T-helper 2 cell (primary cell): ENCODE measurements around the gene ZFP92.

Experiments
- DNase-seq, 5 experiments: peaks; one replicate each; pipeline versions ENCODE4 v3.0.0 to v3.0.0-alpha.2; 2012 to 2022

Gene ZFP92

DNA sequence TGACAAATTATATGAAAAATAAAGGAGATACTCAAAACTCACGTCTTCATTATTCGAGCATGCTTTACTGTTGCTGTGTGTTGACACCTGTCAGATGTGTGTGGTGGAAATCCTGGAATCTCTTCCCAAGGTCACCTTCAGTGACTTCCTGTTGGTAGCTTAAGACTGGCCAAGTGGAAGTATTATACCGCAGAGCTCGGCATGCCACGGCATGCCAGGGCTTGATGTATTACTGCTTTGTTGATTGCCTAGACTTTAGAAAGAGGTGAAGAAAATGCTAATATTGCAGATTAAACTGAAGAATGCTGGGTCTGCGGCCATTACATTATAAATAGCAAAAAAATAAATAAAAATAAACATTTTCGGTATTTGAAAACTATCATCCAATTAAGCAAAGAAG, 30.0 kb downstream of the ZFP92 start:
- DNase-seq, result no peak

GRCh38 chrX:153441981-153442380, 30.7 kb downstream of the ZFP92 start:
- no peak for DNase-seq

DNA sequence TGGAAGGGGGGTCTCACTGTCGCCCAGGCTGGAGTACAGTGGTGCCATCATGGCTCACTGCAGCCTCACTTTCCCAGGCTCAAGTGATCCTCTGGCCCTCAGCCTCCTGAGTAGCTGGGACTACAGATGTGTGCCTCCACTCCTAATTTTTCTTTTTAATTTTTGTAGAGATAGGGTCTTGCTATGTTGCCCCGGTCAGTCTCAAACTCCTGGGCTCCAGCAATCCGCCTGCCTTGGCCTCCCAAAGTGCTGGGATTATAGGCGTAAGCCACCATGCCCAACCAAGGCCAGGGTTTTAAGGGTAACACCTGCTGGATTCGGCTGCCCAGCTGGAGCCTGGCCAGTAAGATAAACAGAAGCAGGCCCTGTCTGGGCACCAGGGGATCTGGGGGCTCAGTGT, 31.2 kb downstream of the ZFP92 start:
- no peak for DNase-seq

DNA sequence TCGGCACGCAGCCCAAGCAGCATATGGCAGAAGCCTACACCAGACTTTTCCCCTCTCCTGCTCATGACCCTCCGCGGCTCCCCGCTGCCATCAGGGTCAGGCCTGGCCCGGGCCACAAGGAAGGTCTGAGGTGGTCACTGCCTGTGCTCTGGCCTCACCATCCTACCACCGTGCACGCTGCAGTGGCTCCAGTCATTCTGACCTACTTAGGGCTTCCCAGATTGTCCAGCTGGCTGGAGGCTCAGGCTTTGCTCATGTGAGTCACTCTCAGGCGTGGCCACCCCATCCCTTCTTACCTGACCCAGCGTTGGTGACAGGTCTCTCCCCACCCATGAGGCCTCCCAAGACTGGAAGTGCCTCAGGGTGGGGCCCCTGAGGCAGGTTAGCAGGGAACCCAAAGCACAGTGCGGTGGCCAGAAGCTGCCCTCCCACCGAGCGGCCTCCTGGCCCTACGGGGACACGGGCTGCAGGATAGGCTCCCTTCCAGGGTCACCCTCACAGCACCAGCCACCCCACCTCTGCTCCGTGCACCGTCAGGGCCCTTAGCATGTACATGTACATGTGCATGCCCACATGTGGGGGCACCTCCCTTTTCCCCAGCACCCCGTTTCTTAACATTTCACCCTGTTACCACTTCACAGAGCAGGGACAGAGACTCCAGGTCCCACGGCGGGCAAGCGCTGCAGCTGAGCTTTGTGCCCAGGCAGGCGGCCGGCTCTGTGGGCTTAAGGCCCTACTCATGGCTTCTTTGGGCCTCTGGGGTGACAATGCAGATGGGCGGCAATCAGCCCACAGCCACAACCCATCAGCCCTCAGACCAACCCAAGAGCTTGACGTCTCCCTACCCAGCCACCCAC, 32.4 kb downstream of the ZFP92 start:
- DNase-seq, result no peak

GRCh38 chrX:153444333-153445011, 33.2 kb downstream of the ZFP92 start:
- no peak for DNase-seq

DNA sequence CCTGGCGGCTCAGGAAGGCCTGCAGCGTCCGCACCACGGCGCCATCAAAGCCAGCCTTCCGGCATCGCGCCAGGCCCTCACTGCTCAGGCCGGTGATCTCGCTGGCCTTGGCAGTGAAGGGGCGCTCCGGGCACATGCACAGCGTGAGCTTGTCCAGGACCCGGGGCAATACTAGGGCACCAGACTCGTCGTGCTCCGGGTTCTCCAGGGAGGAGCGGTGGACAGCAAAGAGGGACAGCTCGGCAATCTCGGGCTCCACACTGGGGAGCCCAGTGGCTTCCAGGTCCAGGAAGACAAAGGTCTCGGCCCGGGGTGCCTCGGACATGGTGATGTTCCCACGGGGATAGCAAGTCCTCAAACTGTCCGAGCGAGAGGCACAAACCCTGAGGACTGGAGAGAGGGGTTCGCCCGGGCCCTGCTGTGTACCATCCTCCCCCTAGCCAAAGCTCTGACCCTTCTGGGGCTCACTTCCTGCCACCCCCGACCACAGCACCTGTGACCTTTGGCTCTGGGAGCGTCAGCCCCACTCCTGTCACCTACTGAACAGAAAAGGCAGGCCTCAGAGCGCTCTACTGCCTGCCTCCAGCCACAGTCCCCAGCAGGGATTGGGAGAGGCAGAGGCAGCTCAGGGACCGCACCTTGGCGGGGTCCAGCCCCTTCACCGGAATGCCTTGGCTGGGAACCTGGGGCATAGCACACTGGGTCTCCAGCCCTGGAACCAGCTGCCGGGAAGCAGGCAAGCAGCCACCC, 34.0 kb downstream of the ZFP92 start:
- DNase-seq, result no peak

- no peak for DNase-seq
Measured at GRCh38 chrX:153445856-153446635, 34.8 kb downstream of the ZFP92 start, which contains the start of gene TREX2. Gene TREX2 (minus strand): TSS chrX:153446056. CDS start chrX:153445430, 626 bp downstream.

DNA sequence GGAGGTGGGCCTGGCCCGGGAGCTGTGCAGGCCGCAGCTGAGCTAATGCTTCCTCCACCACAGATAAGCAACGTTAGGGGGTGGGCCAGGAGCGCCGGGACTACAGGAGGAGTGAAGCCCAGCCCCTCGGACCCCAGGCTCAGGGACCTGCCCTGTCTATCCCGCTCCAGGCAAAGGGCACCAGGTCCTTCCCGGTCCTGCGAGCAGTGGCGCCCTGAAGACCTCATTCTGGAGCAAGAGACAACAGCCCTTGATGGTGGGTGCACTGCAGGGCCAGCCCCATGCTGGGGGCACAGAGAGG, 35.3 kb downstream of the ZFP92 start:
- DNase-seq, result no peak

- no peak for DNase-seq
Measured at GRCh38 chrX:153446950-153447580, 35.8 kb downstream of the ZFP92 start.

DNA sequence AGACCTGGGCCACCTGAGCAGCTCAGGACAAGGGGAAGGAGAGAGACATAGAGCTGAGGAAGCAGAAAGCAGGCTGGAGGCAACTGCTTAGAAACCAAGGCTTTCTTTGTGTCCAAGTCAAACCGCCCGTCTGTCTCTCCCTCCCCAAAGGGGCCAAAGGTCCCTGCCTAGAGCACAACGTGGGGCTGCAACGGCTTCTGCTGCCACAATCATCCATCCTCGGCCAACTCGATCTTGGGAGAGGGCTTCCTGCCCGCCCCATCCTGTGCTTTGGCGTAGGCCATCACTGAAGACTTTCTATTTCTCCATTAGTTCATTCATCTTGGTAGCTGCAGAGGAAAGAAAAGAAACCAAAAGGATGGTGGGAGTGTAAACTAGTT, 36.3 kb downstream of the ZFP92 start:
- DNase-seq, result no peak

- DNase-seq, result no peak
Measured at GRCh38 chrX:153448556-153449367, 37.5 kb downstream of the ZFP92 start.

- DNase-seq, result no peak
Measured at GRCh38 chrX:153449368-153450113, 38.3 kb downstream of the ZFP92 start.

- no peak for DNase-seq
Measured at GRCh38 chrX:153450114-153450948, 39.1 kb downstream of the ZFP92 start.

GRCh38 chrX:153450949-153451277, 39.6 kb downstream of the ZFP92 start:
- no peak for DNase-seq

DNA sequence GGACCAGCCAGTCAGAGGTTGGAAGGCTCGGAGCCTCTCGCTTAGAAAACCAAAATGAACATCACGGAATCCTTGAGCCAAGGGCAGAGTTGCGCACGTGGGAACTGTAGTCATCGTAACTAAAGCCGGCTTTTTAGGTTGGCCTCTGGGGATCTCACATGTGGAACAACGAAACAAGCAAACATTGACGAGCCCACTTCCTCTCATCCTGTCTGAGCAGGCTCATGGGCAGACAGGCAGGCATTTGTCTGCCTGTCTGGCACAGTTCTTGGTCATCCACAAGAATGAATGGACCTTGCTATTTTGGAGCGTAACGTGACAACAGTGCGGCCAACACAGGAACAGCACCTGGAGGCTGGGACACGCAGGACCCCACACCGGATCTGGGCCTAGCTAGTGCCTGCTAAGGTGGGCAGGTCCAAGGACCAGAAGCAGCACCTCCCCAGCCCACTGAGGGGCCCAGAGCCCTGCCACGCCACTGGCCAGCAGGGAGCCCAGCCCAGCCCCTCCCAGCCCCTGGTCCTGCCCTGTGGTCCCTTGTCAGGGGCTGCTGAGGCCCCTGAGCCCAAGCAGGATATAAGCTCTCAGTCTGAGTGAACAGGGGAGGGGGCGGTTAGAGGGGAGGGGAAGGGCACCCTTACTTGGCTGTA, 43.8 kb downstream of the ZFP92 start:
- no peak for DNase-seq

GRCh38 chrX:153455571-153455970, 44.3 kb downstream of the ZFP92 start:
- DNase-seq, result no peak

DNA sequence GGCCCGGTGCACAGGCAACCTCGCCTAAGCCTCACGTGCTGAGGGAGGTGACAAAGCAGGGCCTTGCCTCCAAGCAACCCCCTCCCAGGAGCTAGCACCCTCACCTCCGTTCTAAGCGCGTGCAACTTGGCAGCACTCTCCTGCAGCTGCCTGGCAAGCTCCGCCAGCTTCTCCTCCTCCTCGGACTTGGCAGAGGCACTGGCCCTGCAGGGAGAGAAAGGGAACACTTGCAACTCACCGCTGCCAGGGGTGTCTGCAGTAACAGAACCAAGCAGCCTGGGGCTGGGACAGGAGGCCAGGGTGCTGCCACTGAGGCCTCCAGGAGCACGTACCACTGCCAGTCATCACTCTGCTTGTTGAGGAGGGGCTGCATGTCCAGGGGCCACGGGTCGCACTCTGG, 44.9 kb downstream of the ZFP92 start:
- no peak for DNase-seq

DNA sequence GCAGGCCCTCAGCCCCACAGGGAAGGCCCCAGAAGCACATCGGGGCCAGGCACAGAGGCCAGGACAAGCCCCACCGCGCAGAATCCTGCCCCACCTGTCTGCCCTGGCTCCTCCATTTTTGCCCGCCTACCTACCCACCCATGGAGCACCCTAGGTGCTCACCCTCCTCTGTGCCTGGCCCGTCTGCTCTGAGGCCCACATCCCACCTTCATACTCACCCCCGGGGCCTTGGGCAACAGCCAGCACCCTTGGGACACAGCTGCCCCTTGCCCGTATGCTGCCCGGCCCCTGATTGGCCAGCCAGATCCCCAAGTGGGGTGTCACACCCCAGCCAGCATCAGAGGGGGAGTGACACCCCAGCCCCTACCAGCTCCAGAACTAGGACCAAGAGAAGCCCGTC, 45.4 kb downstream of the ZFP92 start:
- DNase-seq, result no peak

DNA sequence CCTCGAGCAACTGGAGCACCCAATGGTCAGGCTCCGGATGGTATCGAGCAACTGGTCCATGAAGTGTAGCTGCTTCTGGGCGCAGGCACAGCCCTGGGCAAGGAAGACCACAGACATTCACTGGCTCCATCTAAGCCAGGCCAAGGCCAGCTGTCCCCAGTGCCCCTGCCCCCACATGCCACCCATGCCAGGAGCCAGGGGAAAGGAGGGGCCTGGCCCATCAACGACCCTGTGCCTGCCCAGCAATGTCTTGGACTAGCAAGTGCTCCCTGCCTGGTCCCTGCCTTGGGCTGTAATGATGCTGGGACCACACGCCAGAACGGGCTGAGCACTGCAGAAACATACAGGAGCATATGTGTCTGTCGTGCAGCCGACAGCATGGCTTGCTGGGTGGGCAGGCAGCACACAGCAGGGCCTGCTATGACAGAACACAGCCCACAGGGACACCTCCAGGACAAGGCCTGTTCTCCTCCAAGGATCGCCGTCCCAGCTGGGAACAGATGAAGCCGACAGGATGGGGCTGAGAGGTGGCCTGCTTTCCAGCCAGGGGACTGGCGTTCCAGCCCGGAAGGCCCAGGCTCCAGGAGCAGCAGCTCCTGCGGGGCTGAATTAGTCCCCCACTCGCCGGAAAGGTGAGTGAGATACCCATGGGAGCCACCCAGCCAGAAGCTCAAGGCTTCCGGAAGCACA, 46.0 kb downstream of the ZFP92 start:
- no peak for DNase-seq
